ENCODE data around the gene LENG8. TPM values are rescaled to one million over a fixed set of nuclear protein-coding genes. Genes with fewer than 3 reads are reported as not detected.
"Not testable (repeated sequence)": the region's sequence is repeated elsewhere in the genome, so short reads cannot be mapped to it uniquely, and the experiment has no call there.

Gene LENG8
- total RNA-seq, 4 donors from 2014 or later = 124 to 219 (median 157) TPM

DNA sequence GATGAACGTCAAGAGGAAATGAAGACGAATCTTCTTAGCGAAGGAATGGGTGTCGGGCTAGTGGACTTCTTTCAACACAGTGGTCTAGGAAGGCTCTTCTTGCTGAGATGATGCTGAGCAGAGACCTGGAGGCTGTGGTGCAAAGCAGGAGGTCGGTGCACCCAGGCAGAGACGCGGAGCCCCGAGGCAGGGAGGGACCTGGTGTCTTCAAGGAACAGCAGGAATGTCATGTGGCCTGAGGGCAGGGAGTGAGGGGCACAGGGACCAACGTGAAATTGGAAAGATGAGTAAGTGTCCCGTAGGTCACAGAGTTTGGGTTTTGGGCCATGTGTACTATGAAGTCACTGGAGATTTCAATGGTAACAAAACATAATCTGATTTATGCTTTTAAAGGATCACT lies 35.5 kb downstream of the LENG8 start:
- no peaks in the 10 kb centered on the region for H3K9me3 ChIP-seq
- no peak overlapping the region for H3K4me3 ChIP-seq (replicated peaks in 1 of 3)
- H3K27ac ChIP-seq = no peak overlapping the region
- H3K4me1 ChIP-seq = no peaks in the 10 kb centered on the region
- intact Hi-C loops (cut with DNase I) = no loop called here
- WGBS, 2 donors = 76 to 78% methylated on average over 10 of the region's 10 CpGs
- H3K36me3 ChIP-seq = no peaks in the 10 kb centered on the region
- TF ChIP-seq, protein P1, sequence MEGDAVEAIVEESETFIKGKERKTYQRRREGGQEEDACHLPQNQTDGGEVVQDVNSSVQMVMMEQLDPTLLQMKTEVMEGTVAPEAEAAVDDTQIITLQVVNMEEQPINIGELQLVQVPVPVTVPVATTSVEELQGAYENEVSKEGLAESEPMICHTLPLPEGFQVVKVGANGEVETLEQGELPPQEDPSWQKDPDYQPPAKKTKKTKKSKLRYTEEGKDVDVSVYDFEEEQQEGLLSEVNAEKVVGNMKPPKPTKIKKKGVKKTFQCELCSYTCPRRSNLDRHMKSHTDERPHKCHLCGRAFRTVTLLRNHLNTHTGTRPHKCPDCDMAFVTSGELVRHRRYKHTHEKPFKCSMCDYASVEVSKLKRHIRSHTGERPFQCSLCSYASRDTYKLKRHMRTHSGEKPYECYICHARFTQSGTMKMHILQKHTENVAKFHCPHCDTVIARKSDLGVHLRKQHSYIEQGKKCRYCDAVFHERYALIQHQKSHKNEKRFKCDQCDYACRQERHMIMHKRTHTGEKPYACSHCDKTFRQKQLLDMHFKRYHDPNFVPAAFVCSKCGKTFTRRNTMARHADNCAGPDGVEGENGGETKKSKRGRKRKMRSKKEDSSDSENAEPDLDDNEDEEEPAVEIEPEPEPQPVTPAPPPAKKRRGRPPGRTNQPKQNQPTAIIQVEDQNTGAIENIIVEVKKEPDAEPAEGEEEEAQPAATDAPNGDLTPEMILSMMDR (IDR thresholded peaks at IDR 0.05) = no peak
- no peak for TF ChIP-seq POLR2A (IDR thresholded peaks at IDR 0.05)
- DNase-seq = no peak
- H3K27me3 ChIP-seq = no peaks in the 10 kb centered on the region

DNA sequence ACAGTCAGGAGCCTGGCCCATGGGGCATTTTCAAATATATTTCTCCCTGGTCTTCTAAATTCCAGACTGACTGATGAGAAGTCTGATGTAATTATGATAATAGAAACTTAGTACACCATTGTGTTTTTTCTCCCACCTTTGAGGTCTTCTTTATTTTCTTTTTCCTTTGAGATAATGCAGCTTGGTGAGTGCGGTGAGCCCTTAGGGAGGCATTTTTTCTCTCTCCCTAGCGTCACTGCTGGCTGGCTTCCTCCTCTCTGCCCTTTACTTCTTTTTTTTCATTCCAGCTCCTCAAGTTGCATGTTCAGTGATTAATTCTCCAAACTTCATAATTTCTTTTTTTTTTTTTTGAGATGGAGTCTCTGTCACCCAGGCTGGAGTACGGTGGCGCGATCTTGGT lies 36.9 kb downstream of the LENG8 start:
- intact Hi-C loops (cut with DNase I) = no loop called here
- no peaks in the 10 kb centered on the region for H3K4me1 ChIP-seq
- no peak for TF ChIP-seq POLR2A (IDR thresholded peaks at IDR 0.05)
- TF ChIP-seq, protein P1 (IDR thresholded peaks at IDR 0.05) = no peak
- no peaks in the 10 kb centered on the region for H3K27me3 ChIP-seq
- no peaks in the 10 kb centered on the region for H3K9me3 ChIP-seq
- WGBS, 2 donors = 70 to 71% methylated on average over 5 of the region's 5 CpGs
- no peaks in the 10 kb centered on the region for H3K36me3 ChIP-seq
- no peak overlapping the region for H3K27ac ChIP-seq
- H3K4me3 ChIP-seq (replicated peaks in 1 of 3) = no peak overlapping the region
- DNase-seq = no peak

DNA sequence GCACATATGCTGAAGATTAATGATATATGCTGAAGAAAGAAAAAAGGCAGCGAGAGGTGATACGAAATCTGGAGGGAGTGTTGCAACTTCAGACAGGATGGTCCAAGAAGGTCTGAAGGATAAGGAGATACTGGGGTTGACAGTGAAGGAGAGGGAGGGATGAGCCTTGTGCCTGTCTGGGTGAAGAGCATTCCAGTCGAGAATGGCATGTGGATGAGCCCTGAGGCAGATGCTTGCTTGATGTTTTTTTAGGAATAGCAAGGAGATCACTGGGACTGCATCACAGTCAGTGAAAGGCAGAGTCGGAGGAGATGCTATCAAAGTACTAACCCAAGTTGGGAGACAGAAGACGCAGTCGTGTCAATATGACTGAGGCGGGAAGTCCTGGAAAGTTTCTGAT lies 40.3 kb downstream of the LENG8 start:
- no peak overlapping the region for H3K27ac ChIP-seq
- intact Hi-C loops (cut with DNase I) = no loop called here
- no peaks in the 10 kb centered on the region for H3K4me1 ChIP-seq
- DNase-seq = no peak
- no peaks in the 10 kb centered on the region for H3K36me3 ChIP-seq
- no peaks in the 10 kb centered on the region for H3K27me3 ChIP-seq
- H3K4me3 ChIP-seq (replicated peaks in 1 of 3) = no peak overlapping the region
- TF ChIP-seq POLR2A (IDR thresholded peaks at IDR 0.05) = no peak
- TF ChIP-seq, protein P1 (IDR thresholded peaks at IDR 0.05) = no peak
- WGBS, 2 donors = 46 to 55% methylated on average over 7 of the region's 7 CpGs
- no peaks in the 10 kb centered on the region for H3K9me3 ChIP-seq

DNA sequence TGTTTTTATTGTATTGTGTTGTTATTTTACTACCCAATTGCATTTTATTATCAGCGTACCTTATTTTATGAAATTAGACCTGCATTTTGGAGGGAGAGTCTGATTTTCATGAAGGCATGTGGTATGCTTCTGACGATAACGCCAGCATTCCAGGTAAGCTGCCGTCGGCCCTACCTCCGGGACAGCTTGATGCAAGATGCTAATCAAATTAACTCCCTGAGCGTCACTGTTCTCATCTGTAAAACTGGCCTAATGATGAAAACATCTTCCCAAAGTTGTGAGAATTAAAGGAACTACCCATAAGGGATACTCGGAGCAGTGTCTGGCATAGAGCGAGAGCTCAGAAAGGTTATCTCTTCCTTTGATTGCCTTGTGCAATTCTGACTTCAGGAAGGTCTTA lies 40.8 kb downstream of the LENG8 start:
- Histone ChIP-seq H3K4me1 (no peaks in the 10 kb centered on the region), H3K9me3 (no peaks in the 10 kb centered on the region), H3K36me3 (no peaks in the 10 kb centered on the region), H3K27ac (no peak overlapping the region), H3K4me3 (replicated peaks in 1 of 3) (no peak overlapping the region), H3K27me3 (no peaks in the 10 kb centered on the region)
- intact Hi-C loops (cut with DNase I) = no loop called here
- 61 to 64% methylated on average over 9 of the region's 9 CpGs for WGBS, 2 donors
- DNase-seq = no peak
- TF ChIP-seq, protein P1 (IDR thresholded peaks at IDR 0.05) = no peak
- no peak for TF ChIP-seq POLR2A (IDR thresholded peaks at IDR 0.05)

DNA sequence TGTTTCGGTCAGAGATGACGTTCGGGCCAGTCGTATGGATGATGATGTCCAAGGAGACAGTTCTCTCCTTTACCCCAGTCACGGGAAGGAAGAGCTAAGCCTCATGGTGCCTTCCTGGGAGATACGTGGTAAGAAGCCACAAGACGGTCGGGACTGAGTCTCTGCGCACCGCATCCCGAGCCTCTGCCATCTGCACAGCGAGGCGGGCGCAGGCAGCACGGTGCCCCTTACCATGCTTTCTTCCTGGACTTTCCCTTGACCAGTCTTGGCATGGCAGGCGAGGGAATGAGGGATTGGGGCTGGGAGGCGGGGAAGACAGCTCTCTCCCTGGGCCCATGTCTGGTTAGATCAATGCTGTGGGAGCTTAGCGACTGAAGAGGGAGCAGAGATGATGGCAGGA lies 43.6 kb downstream of the LENG8 start:
- Histone ChIP-seq H3K9me3 (no peaks in the 10 kb centered on the region), H3K27ac (no peak overlapping the region), H3K4me1 (no peaks in the 10 kb centered on the region), H3K27me3 (no peaks in the 10 kb centered on the region), H3K36me3 (no peaks in the 10 kb centered on the region), H3K4me3 (replicated peaks in 1 of 3) (no peak overlapping the region)
- 84 to 85% methylated on average over 18 of the region's 18 CpGs for WGBS, 2 donors
- DNase-seq = no peak
- TF ChIP-seq POLR2A (IDR thresholded peaks at IDR 0.05) = no peak
- intact Hi-C loops (cut with DNase I) = no loop called here

DNA sequence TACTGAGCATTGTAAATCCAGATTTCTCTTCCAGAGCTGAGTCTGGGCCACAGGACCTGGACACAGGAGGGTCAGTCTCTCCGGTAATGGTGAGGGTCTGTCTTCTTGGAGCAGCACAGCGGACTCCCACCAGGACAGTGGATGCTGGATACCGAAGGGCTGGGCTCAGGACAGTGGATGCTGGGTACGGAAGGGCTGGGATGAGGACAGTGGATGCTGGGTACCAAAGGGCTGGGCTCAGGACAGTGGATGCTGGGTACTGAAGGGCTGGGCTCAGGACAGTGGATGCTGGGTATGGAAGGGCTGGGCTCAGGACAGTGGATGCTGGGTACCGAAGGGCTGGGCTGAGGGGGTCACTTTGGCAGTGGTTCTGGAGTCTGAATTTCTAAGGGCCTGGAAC lies 44.1 kb downstream of the LENG8 start:
- H3K9me3 ChIP-seq; DNase-seq; H3K4me1 ChIP-seq; intact Hi-C loops (cut with DNase I); H3K36me3 ChIP-seq; H3K27me3 ChIP-seq; H3K4me3 ChIP-seq (replicated peaks in 1 of 3); H3K27ac ChIP-seq: not testable (repeated sequence)
- WGBS, 2 donors = 78 to 88% methylated on average over 5 of the region's 5 CpGs

All from thyroid gland (tissue), 4 donors.